GM23338 (cell line): ENCODE data around the gene SPANXC. TPM values are rescaled to one million over a fixed set of nuclear protein-coding genes. Genes with fewer than 3 reads are reported as not detected.

Source experiments
- polyA plus RNA-seq: library from polyadenylated mRNA; unstranded; fragments of >200 nt; fragmentation: Nextera tagmentation; extraction: Ambion mirVana; gene quantifications from 2 replicates; pipeline ENCODE4 v1.2.1, GENCODE V29; 2016
- total RNA-seq: library from RNA; depleted of rRNA; stranded (reverse); fragments of >200 nt; shearing (Covaris generic); gene quantifications from 2 replicates; pipeline ENCODE4 v1.2.3, GENCODE V29; 2014; rRNA removed

Gene SPANXC
- total and polyA plus RNA-seq, 2 experiments from 2014 or later: not detected

Other genes with a start within 250 kb of the SPANXC start
- not detected in 2 replicates for gene SPANXB1, start 239.9 kb downstream of the SPANXC start, total RNA-seq
- gene SPANXB1, start 239.9 kb downstream of the SPANXC start, polyA plus RNA-seq: 0.50 TPM in 1 of 2 replicates, not detected in the other
- 12.4 and 15.5 TPM in 2 replicates for gene LDOC1, start 65.4 kb downstream of the SPANXC start, total RNA-seq
- 86.4 and 93.6 TPM in 2 replicates for gene LDOC1, start 65.4 kb downstream of the SPANXC start, polyA plus RNA-seq